Lower lobe of right lung (tissue), 2 donors: ENCODE measurements around the gene FILIP1L. TPM values are rescaled to one million over a fixed set of nuclear protein-coding genes. Genes with fewer than 3 reads are reported as not detected.

ENCODE experiments used
- ATAC-seq, 2 donors: fragments of 200-7000 bp; cut with Tn5 transposase; one replicate each; pipeline ENCODE4 v1.9.1; 2020 to 2022; ENCODE audit warnings: mild to moderate bottlenecking in 2 of 2, moderate library complexity in 2 of 2
- DNase-seq: peaks from one replicate; pipeline ENCODE4 v3.0.0-alpha.2; 2020
- H3K27ac ChIP-seq: fragments of 200-600 bp; one replicate; pipeline ENCODE4 v1.8.0; 2022
- H3K27me3 ChIP-seq: fragments of 200-600 bp; one replicate; pipeline ENCODE4 v1.8.0; 2022; ENCODE audit warnings: low read depth
- H3K36me3 ChIP-seq: fragments of 200-600 bp; one replicate; pipeline ENCODE4 v1.8.0; 2022; ENCODE audit warnings: mild to moderate bottlenecking
- H3K4me1 ChIP-seq: fragments of 200-600 bp; one replicate; pipeline ENCODE4 v1.8.0; 2022
- H3K4me3 ChIP-seq: fragments of 200-600 bp; one replicate; pipeline ENCODE4 v1.8.0; 2022; ENCODE audit warnings: mild to moderate bottlenecking
- H3K9me3 ChIP-seq: fragments of 200-600 bp; one replicate; pipeline ENCODE4 v1.8.0; 2022
- intact Hi-C: fragments of 100-400 bp; cut with DNase I; formaldehyde crosslinking; loops from one replicate; pipeline ENCODE4 v1.11.0; 2022
- total RNA-seq: library from RNA; stranded (reverse); fragmentation: NEBNext Ultra II Directional; extraction: Animal tissue kit (Norgen Biotek cat#: 25700); gene quantifications from one replicate; pipeline ENCODE4 v1.2.1, GENCODE V29; 2021
- TF ChIP-seq, protein P1 (sequence below): fragments of 200-600 bp; IDR thresholded peaks from one replicate; pipeline ENCODE4 v1.8.0; 2022; ENCODE audit warnings: antibody characterized with exemption, mild to moderate bottlenecking
- donor health status: DM: no; HTN: yes; CAD: no; lungs with severe emphysema.

FILIP1L gene
- total RNA-seq, 1 donor from 2014 or later, result 25.0 TPM

DNA sequence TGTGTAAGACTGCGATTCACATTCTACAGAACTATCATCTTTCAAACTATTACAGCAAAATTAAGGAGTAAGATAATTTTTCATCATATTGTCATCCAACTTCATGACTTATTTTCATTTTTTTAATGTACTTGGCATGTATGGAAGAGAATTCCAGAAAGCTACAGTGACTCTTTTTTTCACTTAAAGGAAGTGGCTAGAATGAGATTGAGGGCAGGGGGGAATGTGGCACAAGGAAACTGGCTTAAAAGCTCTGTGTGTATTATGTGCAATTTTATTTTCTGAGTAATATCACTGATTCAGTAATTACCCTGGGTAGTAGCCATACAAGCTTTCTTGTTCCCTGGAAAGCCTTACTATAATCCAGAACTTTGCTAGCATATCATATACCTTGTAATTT is 94.6 kb downstream of the FILIP1L start:
- Histone ChIP-seq H3K4me3 (no peak overlapping the region), H3K27me3 (no peaks in the 10 kb centered on the region), H3K36me3 (no peaks in the 10 kb centered on the region), H3K4me1 (no peaks in the 10 kb centered on the region), H3K27ac (no peak overlapping the region), H3K9me3 (no peaks in the 10 kb centered on the region)
- intact Hi-C loops, result no loop called here
- ATAC-seq (no peak), DNase-seq (no peak)
- TF ChIP-seq, protein P1, sequence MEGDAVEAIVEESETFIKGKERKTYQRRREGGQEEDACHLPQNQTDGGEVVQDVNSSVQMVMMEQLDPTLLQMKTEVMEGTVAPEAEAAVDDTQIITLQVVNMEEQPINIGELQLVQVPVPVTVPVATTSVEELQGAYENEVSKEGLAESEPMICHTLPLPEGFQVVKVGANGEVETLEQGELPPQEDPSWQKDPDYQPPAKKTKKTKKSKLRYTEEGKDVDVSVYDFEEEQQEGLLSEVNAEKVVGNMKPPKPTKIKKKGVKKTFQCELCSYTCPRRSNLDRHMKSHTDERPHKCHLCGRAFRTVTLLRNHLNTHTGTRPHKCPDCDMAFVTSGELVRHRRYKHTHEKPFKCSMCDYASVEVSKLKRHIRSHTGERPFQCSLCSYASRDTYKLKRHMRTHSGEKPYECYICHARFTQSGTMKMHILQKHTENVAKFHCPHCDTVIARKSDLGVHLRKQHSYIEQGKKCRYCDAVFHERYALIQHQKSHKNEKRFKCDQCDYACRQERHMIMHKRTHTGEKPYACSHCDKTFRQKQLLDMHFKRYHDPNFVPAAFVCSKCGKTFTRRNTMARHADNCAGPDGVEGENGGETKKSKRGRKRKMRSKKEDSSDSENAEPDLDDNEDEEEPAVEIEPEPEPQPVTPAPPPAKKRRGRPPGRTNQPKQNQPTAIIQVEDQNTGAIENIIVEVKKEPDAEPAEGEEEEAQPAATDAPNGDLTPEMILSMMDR, result no peak

DNA sequence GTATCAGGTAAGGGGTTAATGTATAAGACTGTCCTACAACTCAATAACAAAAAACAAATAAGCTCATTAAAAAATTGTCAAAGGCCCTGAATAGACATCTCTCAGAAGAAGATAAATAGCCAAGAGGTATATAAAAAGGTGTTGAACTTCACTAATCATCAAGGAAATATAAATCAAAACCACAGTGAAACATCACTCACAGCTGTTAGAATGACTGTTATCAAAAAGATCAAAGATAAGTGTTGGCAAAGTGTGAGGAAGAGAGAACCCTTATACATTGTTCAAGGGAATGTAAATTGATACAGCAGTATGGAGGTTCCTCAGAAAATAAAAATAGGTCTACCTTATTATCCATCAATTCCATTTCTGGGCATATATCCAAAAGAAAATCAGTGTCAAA is 95.5 kb downstream of the FILIP1L start:
- intact Hi-C loops, result no loop called here

DNA sequence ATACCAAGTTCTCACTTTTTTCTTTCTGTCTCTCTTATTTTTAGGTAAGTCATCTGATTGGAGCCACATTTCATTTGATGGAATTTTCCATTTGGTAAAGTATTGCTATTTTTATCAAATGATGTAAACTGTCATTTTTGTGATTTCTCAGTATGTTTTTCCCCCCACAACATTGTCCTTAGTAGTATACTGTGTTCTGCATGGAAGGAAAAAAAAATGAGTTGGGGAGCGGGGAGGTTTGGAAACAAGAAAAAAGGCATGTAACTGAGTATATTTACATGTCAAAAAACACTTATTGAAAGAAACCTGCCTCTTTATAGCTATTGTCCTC is 104.2 kb downstream of the FILIP1L start:
- Histone ChIP-seq H3K9me3 (no peaks in the 10 kb centered on the region), H3K27me3 (no peaks in the 10 kb centered on the region), H3K36me3 (no peaks in the 10 kb centered on the region), H3K4me3 (no peak overlapping the region), H3K27ac (no peak overlapping the region), H3K4me1 (peaks cover 20% of the 10 kb centered on the region)
- ATAC-seq (no peak), DNase-seq (no peak)
- intact Hi-C loops, result no loop called here
- TF ChIP-seq, protein P1, result no peak

More for the DNA sequence above, 95.5 kb downstream of the FILIP1L start:
- no peaks in the 10 kb centered on the region for H3K9me3 ChIP-seq
- H3K4me3 ChIP-seq, result no peak overlapping the region
- ATAC-seq, result no peak
- H3K36me3 ChIP-seq, result no peaks in the 10 kb centered on the region
- TF ChIP-seq, protein P1, result no peak
- DNase-seq, result no peak
- no peak overlapping the region for H3K27ac ChIP-seq
- H3K27me3 ChIP-seq, result no peaks in the 10 kb centered on the region
- no peaks in the 10 kb centered on the region for H3K4me1 ChIP-seq

DNA sequence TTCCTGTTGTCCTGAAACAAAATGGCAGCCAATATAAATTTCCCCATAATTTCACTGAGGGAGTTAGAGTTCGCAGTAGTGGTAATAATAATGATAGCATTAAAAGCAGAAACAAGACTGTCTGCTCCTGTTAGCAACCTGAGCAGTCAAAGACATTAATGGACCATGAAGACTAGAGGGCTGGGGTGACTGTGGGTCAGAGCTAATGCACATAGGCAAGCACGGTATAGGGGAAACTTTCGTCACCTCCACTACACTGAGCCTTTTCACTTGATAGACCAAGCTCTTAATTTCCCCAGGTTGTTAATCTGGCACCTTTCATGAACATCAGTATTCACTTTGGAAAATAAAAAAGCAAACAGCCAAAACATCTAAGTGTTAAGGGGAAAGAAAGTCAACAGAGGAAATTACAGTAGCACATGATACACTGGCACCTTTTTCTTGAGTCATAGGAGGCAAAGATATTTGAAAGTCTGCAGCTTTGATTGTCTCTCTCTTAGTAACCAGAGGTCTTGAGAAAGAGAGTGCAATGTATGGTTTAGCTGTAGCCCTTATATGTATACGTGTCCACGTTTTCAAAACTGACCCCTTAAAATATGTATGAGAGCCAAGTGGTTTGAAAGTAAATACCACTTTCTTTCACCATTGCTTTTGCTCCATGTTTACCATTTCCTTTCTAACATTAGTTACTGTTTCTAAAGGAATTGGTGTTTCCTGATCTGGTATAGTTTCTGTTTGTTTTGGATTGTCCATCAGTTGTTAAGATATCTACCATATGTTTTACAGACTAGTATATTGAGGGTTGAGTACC is 104.8 kb downstream of the FILIP1L start:
- Histone ChIP-seq H3K4me3 (no peak overlapping the region), H3K27me3 (no peaks in the 10 kb centered on the region), H3K4me1 (peaks cover 20% of the 10 kb centered on the region), H3K36me3 (no peaks in the 10 kb centered on the region), H3K9me3 (no peaks in the 10 kb centered on the region), H3K27ac (no peak overlapping the region)
- TF ChIP-seq, protein P1, result no peak
- DNase-seq, result no peak
- no peak for ATAC-seq
- intact Hi-C loops, result no loop called here

DNA sequence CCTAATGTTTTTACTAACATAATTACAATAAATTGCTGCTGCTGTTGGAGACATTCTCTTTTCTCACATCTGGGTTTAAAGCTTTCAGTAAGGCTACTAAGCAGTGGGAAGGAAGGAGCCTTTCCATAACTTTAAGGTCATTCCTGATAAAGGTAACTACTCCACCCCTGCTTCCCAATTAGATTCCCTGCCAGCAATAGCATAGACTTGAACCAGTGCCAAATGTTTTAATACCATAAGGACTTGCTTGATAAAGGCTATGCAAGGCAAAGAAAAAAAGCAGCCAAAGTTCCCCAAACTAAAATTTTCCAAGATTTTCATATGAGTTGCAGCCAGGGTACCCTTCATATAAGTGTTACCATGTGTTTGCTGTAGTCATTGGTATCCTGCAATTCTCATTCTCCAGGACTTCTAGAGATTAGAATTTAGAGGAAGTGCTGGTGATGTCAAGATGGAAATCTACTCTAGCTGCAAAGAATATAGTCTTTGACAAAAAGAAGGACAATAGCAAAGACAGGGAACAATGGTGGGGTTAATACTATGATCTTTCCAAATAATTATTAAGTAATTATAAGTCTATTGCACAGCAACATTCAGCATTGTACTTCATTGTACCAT is 106.1 kb downstream of the FILIP1L start:
- Histone ChIP-seq H3K4me1 (peaks cover 20% of the 10 kb centered on the region), H3K27ac (no peak overlapping the region), H3K4me3 (no peak overlapping the region), H3K9me3 (no peaks in the 10 kb centered on the region), H3K27me3 (no peaks in the 10 kb centered on the region), H3K36me3 (no peaks in the 10 kb centered on the region)
- TF ChIP-seq, protein P1, result no peak
- no peak for ATAC-seq
- intact Hi-C loops, result no loop called here
- DNase-seq, result no peak
